C4-2B (cell line): ENCODE measurements around the gene CAPN7.

Experiments
- CTCF ChIP-seq: fragments of 450-650 bp; conservative IDR thresholded peaks from 2 replicates; pipeline ENCODE4 v1.5.1; 2017; ENCODE audit warnings: mild to moderate bottlenecking
- ZFX ChIP-seq: fragments of 450-650 bp; IDR thresholded peaks from 2 replicates; pipeline ENCODE4 v1.6.1; 2017

DNA sequence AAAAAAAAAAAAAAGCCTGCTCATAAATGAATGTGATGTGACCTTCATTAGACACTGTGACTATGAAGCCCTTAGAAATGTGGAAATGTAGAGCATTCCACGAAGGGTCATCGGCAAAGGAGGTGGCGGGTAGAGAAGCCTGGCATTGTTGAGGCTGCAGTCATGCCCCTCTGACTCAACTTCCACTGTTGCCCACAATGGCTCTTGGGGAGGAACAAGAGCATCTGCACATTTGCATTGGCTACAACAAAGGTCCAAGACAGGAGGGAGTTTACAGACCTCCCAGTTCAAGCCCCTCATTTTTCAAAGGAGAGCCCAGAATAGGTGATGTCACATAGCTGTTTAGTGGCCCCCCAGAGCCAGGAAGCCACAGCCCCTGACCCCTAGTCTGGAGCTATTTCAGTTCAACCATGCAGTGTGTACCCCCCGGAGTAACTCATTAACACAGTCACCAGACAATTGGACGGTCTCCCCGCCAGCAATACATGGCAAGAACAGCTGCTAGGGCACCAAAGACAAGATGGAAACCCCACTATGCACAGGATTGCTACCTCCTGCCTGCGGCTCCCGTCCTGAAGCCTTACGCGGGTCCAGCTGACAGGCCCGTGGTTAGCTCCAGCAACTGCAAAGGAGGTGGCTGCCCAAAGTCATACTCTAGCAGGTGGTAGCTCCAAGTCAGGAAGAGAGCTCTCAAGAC, 70.1 kb downstream of the CAPN7 start:
- TF ChIP-seq CTCF (no peak), ZFX (no peak)
